ENCODE measurements around the gene CEACAM16.

DNA sequence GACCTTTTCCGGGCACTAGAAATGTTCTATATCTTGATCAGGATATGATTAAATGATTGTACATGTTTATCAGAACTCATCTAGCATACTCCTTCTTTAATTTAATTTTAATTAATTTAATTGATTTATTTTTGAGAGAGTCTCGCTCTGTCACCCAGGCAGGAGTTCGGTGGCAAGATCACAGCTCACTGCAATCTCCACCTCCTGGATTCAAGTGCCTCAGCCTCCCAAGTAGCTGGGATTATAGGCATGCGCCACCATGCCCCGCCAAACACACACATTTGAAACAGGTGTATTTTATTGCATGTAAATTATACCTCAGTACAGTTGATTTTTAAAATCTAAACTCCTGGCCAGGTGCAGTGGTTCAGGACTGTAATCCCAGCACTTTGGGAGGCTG, 32.1 kb downstream of the CEACAM16 start:
- TF ChIP-seq POLR2A (IDR thresholded peaks at IDR 0.05; ENCODE audit: borderline replicate concordance, extremely low read depth, insufficient read depth, insufficient read length): no peak
- TF ChIP-seq EZH2 (IDR thresholded peaks at IDR 0.05): no peak
- TF ChIP-seq EZH2phosphoT487 (IDR thresholded peaks at IDR 0.05; ENCODE audit: borderline replicate concordance): no peak
- TF ChIP-seq POLR2AphosphoS5 (IDR thresholded peaks at IDR 0.05; ENCODE audit: low read depth, low read length): no peak
- TF ChIP-seq, protein P1, sequence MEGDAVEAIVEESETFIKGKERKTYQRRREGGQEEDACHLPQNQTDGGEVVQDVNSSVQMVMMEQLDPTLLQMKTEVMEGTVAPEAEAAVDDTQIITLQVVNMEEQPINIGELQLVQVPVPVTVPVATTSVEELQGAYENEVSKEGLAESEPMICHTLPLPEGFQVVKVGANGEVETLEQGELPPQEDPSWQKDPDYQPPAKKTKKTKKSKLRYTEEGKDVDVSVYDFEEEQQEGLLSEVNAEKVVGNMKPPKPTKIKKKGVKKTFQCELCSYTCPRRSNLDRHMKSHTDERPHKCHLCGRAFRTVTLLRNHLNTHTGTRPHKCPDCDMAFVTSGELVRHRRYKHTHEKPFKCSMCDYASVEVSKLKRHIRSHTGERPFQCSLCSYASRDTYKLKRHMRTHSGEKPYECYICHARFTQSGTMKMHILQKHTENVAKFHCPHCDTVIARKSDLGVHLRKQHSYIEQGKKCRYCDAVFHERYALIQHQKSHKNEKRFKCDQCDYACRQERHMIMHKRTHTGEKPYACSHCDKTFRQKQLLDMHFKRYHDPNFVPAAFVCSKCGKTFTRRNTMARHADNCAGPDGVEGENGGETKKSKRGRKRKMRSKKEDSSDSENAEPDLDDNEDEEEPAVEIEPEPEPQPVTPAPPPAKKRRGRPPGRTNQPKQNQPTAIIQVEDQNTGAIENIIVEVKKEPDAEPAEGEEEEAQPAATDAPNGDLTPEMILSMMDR (IDR thresholded peaks at IDR 0.05 in 2 of 3, conservative IDR thresholded peaks at IDR 0.05 in 1 of 3; ENCODE audit: borderline replicate concordance in 1 of 3, insufficient read depth in 1 of 3, low read depth in 2 of 3, low read length in 2 of 3): no peak

Measured in HCT116 (cell line).